Kidney epithelial cell (primary cell): Measurements from ENCODE around the gene CDADC1. TPM values are rescaled to one million over a fixed set of nuclear protein-coding genes. Genes with fewer than 3 reads are reported as not detected.

Source experiments
- DNase-seq: peaks from one replicate; pipeline ENCODE4 v3.0.0-alpha.2; 2010; ENCODE audit warnings: low read depth
- H3K27me3 ChIP-seq: 2 replicates; pipeline ENCODE4 v1.6.0; 2011; ENCODE audit warnings: low read length; ENCODE audit not compliant: control insufficient read depth, insufficient read depth
- H3K36me3 ChIP-seq: 2 replicates; pipeline ENCODE4 v1.5.1; 2011; ENCODE audit warnings: low read length; ENCODE audit not compliant: control insufficient read depth, insufficient read depth
- H3K4me3 ChIP-seq: 2 replicates; pipeline ENCODE4 v1.5.1; 2011; ENCODE audit warnings: low read depth, mild to moderate bottlenecking, control low read depth, low read length
- CTCF ChIP-seq: IDR thresholded peaks from 2 replicates; pipeline ENCODE4 v1.5.1; 2011; ENCODE audit warnings: mild to moderate bottlenecking, moderate library complexity, low read length, control low read depth, inconsistent platforms; ENCODE audit not compliant: insufficient read depth, poor library complexity, severe bottlenecking
- total RNA-seq: library from RNA; depleted of rRNA; stranded (reverse); fragments of >200 nt; gene quantifications from 2 replicates; pipeline ENCODE4 v1.2.3, GENCODE V29; 2015

The CDADC1 gene
- total RNA-seq, 1 donor from 2014 or later, result 7.6 TPM

GRCh38 chr13:49256841-49257240 is 9.1 kb downstream of the CDADC1 start:
- no peak for DNase-seq
- H3K4me3 ChIP-seq, result no peak overlapping the region
- H3K27me3 ChIP-seq, result no peaks in the 10 kb centered on the region
- no peaks in the 10 kb centered on the region for H3K36me3 ChIP-seq
- no peak for TF ChIP-seq CTCF

GRCh38 chr13:49258089-49258796 is 10.5 kb downstream of the CDADC1 start:
- Histone ChIP-seq H3K36me3 (no peaks in the 10 kb centered on the region), H3K4me3 (no peak overlapping the region)

DNA sequence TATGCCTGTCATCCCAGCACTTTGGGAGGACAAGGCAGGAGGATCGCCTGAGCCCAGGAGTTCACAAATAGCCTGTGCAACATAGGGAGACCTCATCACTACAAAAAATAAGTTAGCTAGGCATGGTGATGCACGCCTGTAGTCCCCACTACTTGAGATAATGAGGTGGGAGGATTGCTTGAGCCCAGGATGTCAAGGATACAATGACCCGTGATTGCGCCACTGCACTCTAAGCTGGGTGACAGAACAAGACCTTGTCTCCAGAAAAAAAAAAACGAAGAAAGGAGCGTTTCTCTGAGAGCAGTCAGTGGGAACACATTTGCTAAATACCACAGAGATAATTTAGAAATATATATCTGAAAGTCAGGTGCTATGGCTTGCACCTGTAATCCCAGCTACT is 11.9 kb downstream of the CDADC1 start:
- DNase-seq, result no peak
- H3K4me3 ChIP-seq, result no peak overlapping the region
- no peaks in the 10 kb centered on the region for H3K36me3 ChIP-seq
- no peaks in the 10 kb centered on the region for H3K27me3 ChIP-seq
- TF ChIP-seq CTCF, result no peak

More at GRCh38 chr13:49258089-49258796, 10.5 kb downstream of the CDADC1 start:
- no peaks in the 10 kb centered on the region for H3K27me3 ChIP-seq
- DNase-seq, result no peak
- TF ChIP-seq CTCF, result no peak

- DNase-seq, result no peak
- H3K4me3 ChIP-seq, result no peak overlapping the region
- no peak for TF ChIP-seq CTCF
- no peaks in the 10 kb centered on the region for H3K27me3 ChIP-seq
- no peaks in the 10 kb centered on the region for H3K36me3 ChIP-seq
Measured at GRCh38 chr13:49262634-49263033, 14.9 kb downstream of the CDADC1 start.

- TF ChIP-seq CTCF, result no peak
- no peak for DNase-seq
- no peaks in the 10 kb centered on the region for H3K36me3 ChIP-seq
Measured at GRCh38 chr13:49265822-49266221, 18.1 kb downstream of the CDADC1 start.

DNA sequence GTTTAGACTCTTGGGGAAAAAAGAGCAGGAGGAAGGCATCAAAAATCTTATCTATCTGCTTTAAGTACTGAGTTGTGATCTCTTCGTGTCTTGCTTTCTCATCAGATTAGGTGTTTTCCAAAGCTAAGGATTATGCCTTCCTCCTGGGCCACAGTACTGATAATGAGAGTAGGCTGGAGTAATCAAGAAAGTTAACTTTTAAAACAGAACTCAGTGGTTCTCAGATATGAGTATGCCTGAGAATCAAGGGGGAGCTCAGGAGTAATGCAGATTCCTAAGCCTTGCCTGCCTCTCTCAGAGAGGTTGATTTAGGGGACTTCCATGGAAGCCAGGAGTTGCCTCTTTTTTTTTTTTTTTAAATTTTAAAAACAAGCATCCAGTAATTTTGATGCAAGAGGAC is 23.5 kb downstream of the CDADC1 start:
- H3K36me3 ChIP-seq, result no peaks in the 10 kb centered on the region
- no peak for DNase-seq
- no peak overlapping the region for H3K4me3 ChIP-seq
- H3K27me3 ChIP-seq, result no peaks in the 10 kb centered on the region
- TF ChIP-seq CTCF, result no peak

More at GRCh38 chr13:49265822-49266221, 18.1 kb downstream of the CDADC1 start:
- H3K4me3 ChIP-seq, result no peak overlapping the region
- H3K27me3 ChIP-seq, result no peaks in the 10 kb centered on the region
